OCI-LY7 (cell line): ENCODE measurements around the gene RRAS.

ENCODE experiments used
- EZH2phosphoT487 ChIP-seq: fragments of 200-600 bp; sonication (generic); IDR thresholded peaks from 2 replicates; pipeline ENCODE4 v1.6.1; 2018; ENCODE audit warnings: low read depth, borderline replicate concordance, mild to moderate bottlenecking, mixed run types, antibody characterized with exemption, low read length, moderate library complexity, mixed read lengths
- TF ChIP-seq, protein P1 (sequence below): fragments of 200-600 bp; sonication (generic); conservative IDR thresholded peaks from 2 replicates; pipeline ENCODE4 v1.5.1; 2014; ENCODE audit warnings: mild to moderate bottlenecking, antibody characterized with exemption, low read length, moderate library complexity, mixed read lengths

DNA sequence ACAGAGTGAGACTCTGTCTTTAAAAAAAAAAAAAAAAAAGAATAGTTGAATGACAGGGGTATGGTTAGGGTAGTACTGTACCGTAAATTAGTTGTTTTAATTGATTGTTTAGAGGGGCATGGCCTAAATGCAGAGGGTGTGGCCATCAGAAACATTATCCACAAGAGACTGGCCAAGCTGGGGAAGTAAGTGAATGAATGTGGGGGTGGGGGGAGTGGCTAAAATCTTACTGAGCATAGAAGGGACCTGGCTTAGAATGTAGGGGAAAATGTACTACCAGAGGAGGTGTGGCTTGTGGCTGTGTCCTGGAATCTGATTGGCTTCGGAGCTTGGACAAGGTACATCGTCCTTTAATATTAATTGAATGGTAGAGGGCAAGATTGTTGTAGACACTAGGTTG, 29.6 kb upstream of the RRAS start:
- TF ChIP-seq, protein P1, sequence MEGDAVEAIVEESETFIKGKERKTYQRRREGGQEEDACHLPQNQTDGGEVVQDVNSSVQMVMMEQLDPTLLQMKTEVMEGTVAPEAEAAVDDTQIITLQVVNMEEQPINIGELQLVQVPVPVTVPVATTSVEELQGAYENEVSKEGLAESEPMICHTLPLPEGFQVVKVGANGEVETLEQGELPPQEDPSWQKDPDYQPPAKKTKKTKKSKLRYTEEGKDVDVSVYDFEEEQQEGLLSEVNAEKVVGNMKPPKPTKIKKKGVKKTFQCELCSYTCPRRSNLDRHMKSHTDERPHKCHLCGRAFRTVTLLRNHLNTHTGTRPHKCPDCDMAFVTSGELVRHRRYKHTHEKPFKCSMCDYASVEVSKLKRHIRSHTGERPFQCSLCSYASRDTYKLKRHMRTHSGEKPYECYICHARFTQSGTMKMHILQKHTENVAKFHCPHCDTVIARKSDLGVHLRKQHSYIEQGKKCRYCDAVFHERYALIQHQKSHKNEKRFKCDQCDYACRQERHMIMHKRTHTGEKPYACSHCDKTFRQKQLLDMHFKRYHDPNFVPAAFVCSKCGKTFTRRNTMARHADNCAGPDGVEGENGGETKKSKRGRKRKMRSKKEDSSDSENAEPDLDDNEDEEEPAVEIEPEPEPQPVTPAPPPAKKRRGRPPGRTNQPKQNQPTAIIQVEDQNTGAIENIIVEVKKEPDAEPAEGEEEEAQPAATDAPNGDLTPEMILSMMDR = no peak
- no peak for TF ChIP-seq EZH2phosphoT487
